AML-193 (cell line): ENCODE results near the gene HOXB5.

Experiments
- DNase-seq, 2 experiments: peaks; one replicate each; lab custom pipeline; 2025; lab: John Stamatoyannopoulos, UW

Gene HOXB5

GRCh38 chr17:48589060-48589830, 4.3 kb downstream of the HOXB5 start:
- no peak for DNase-seq

- no peak for DNase-seq
Observed at GRCh38 chr17:48588528-48588927, 5.1 kb downstream of the HOXB5 start.

- DNase-seq, result no peak
Observed at GRCh38 chr17:48588074-48588415, 5.5 kb downstream of the HOXB5 start.

- no peak for DNase-seq
Observed at GRCh38 chr17:48587276-48588073, 6.1 kb downstream of the HOXB5 start.

GRCh38 chr17:48586355-48587258, 7.0 kb downstream of the HOXB5 start:
- no peak for DNase-seq

- no peak for DNase-seq
Observed at GRCh38 chr17:48584223-48584741, 9.3 kb downstream of the HOXB5 start.

- DNase-seq, result no peak
Observed at GRCh38 chr17:48583708-48584222, 9.8 kb downstream of the HOXB5 start.

GRCh38 chr17:48582750-48583069, 10.9 kb downstream of the HOXB5 start:
- DNase-seq, result no peak

- DNase-seq, result no peak
Observed at GRCh38 chr17:48579760-48580554, 13.6 kb downstream of the HOXB5 start.

GRCh38 chr17:48579471-48579759, 14.2 kb downstream of the HOXB5 start:
- DNase-seq, result no peak

- no peak for DNase-seq
Observed at GRCh38 chr17:48578616-48579470, 14.7 kb downstream of the HOXB5 start.

- peak in 1 of 2 experiments; percentile 28 for DNase-seq
Observed at GRCh38 chr17:48577946-48578615, 15.5 kb downstream of the HOXB5 start, which contains the start of gene HOXB4. Gene HOXB4, minus strand, starts transcription at chr17:48578350. Its CDS starts 31 bp downstream, at chr17:48578319.

- DNase-seq, result no peak
Observed at GRCh38 chr17:48577330-48577945, 16.1 kb downstream of the HOXB5 start.

- DNase-seq, result no peak
Observed at GRCh38 chr17:48576479-48577309, 16.9 kb downstream of the HOXB5 start.

- no peak for DNase-seq
Observed at GRCh38 chr17:48575673-48576478, 17.7 kb downstream of the HOXB5 start.

GRCh38 chr17:48575066-48575582, 18.5 kb downstream of the HOXB5 start:
- no peak for DNase-seq

- no peak for DNase-seq
Observed at GRCh38 chr17:48574505-48575065, 19.0 kb downstream of the HOXB5 start.
